Liver (tissue), 9 donors: Measurements from ENCODE around the gene NR2F1. TPM values are rescaled to one million over a fixed set of nuclear protein-coding genes. Genes with fewer than 3 reads are reported as not detected.

Experiments
- DNase-seq: peaks from one replicate; pipeline ENCODE4 v3.0.0-alpha.2; 2017; ENCODE audit warnings: low spot score
- H3K27ac ChIP-seq, 2 donors: one replicate each; pipeline ENCODE4 v1.7.0; 2013; ENCODE audit warnings: inconsistent platforms in 2 of 2, low read length in 2 of 2, control low read depth in 1 of 2, low read depth in 1 of 2, mild to moderate bottlenecking in 1 of 2
- H3K27me3 ChIP-seq, 4 donors: one replicate each; pipeline versions ENCODE4 v1.6.1 to v1.7.0; 2013; ENCODE audit warnings: low read length in 3 of 4, inconsistent platforms in 1 of 4, mild to moderate bottlenecking in 1 of 4, moderate library complexity in 1 of 4; ENCODE audit not compliant: control insufficient read depth in 4 of 4, insufficient read depth in 4 of 4
- H3K36me3 ChIP-seq, 4 donors: one replicate each; pipeline versions ENCODE4 v1.6.1 to v1.7.0; 2013; ENCODE audit warnings: low read length in 3 of 4, mild to moderate bottlenecking in 3 of 4, low read depth in 1 of 4, moderate library complexity in 1 of 4; ENCODE audit not compliant: control insufficient read depth in 4 of 4, insufficient read depth in 3 of 4
- H3K4me1 ChIP-seq, 4 donors: one replicate each; pipeline versions ENCODE4 v1.6.1 to v1.7.0; 2013; ENCODE audit warnings: low read length in 3 of 4, mild to moderate bottlenecking in 3 of 4, moderate library complexity in 1 of 4; ENCODE audit not compliant: control insufficient read depth in 4 of 4, insufficient read depth in 4 of 4
- H3K4me3 ChIP-seq, 3 donors: one replicate each; pipeline versions ENCODE4 v1.6.1 to v1.7.0; 2013; ENCODE audit warnings: low read length in 3 of 3, control low read depth in 1 of 3, low read depth in 1 of 3, mild to moderate bottlenecking in 1 of 3
- H3K9ac ChIP-seq, 2 donors: one replicate each; pipeline ENCODE4 v1.7.0; 2013; ENCODE audit warnings: low read length in 2 of 2, mild to moderate bottlenecking in 2 of 2, moderate library complexity in 2 of 2, control low read depth in 1 of 2, low read depth in 1 of 2
- H3K9me3 ChIP-seq, 4 donors: one replicate each; pipeline versions ENCODE4 v1.6.1 to v1.7.0; 2013; ENCODE audit warnings: low read length in 3 of 4; ENCODE audit not compliant: control insufficient read depth in 4 of 4
- ATF3 ChIP-seq: IDR thresholded peaks from 2 replicates; pipeline ENCODE4 v1.6.1; 2016; ENCODE audit warnings: antibody characterized with exemption
- CTCF ChIP-seq: fragments of 150-350 bp; IDR thresholded peaks from 2 replicates; pipeline ENCODE4 v1.5.1; 2017; ENCODE audit warnings: improper control_type of control experiment, low read depth, low read length; ENCODE audit not compliant: missing input control
- EGR1 ChIP-seq, 2 donors: IDR thresholded peaks; 2 replicates each; pipeline ENCODE4 v1.6.1; 2016 to 2018; ENCODE audit warnings: antibody characterized with exemption in 2 of 2, low read depth in 2 of 2
- FOXA2 ChIP-seq: IDR thresholded peaks from 2 replicates; pipeline ENCODE4 v1.6.1; 2016; ENCODE audit warnings: antibody characterized with exemption
- GABPA ChIP-seq, 2 donors: IDR thresholded peaks in 1 of 2; conservative IDR thresholded peaks in 1 of 2; 2 replicates each; pipeline ENCODE4 v1.6.1; 2016; ENCODE audit warnings: antibody characterized with exemption in 2 of 2, mild to moderate bottlenecking in 1 of 2, moderate library complexity in 1 of 2
- HNF4A ChIP-seq, 2 donors: conservative IDR thresholded peaks; 2 replicates each; pipeline ENCODE4 v1.6.1; 2016; ENCODE audit warnings: antibody characterized with exemption in 2 of 2, mild to moderate bottlenecking in 2 of 2
- HNF4G ChIP-seq: IDR thresholded peaks from 2 replicates; pipeline ENCODE4 v1.6.1; 2016; ENCODE audit warnings: antibody characterized with exemption
- JUND ChIP-seq, 2 donors: IDR thresholded peaks; 2 replicates each; pipeline ENCODE4 v1.6.1; 2016; ENCODE audit warnings: antibody characterized with exemption in 2 of 2
- MAX ChIP-seq: IDR thresholded peaks from 2 replicates; pipeline ENCODE4 v1.6.1; 2016; ENCODE audit warnings: antibody characterized with exemption
- NR2F2 ChIP-seq: IDR thresholded peaks from 2 replicates; pipeline ENCODE4 v1.6.1; 2016; ENCODE audit warnings: antibody characterized with exemption
- RAD21 ChIP-seq, 2 donors: IDR thresholded peaks; 2 replicates each; pipeline ENCODE4 v1.6.1; 2016; ENCODE audit warnings: antibody characterized with exemption in 2 of 2, mild to moderate bottlenecking in 2 of 2
- REST ChIP-seq: IDR thresholded peaks from 2 replicates; pipeline ENCODE4 v1.6.1; 2016; ENCODE audit warnings: antibody characterized with exemption, mild to moderate bottlenecking
- RXRA ChIP-seq, 2 donors: IDR thresholded peaks; 2 replicates each; pipeline ENCODE4 v1.6.1; 2017 to 2018; ENCODE audit warnings: antibody characterized with exemption in 2 of 2, mild to moderate bottlenecking in 1 of 2
- SP1 ChIP-seq: IDR thresholded peaks from 2 replicates; pipeline ENCODE4 v1.6.1; 2018; ENCODE audit warnings: antibody characterized with exemption, mild to moderate bottlenecking
- TAF1 ChIP-seq: conservative IDR thresholded peaks from 2 replicates; pipeline ENCODE4 v1.6.1; 2016; ENCODE audit warnings: antibody characterized with exemption, mild to moderate bottlenecking
- YY1 ChIP-seq: IDR thresholded peaks from 2 replicates; pipeline ENCODE4 v1.6.1; 2016; ENCODE audit warnings: antibody characterized with exemption, mild to moderate bottlenecking
- WGBS: extraction: QIAGEN DNeasy Blood & Tissue Kit; methylation state at CpG from one replicate; pipeline ENCODE4 v1.1.7; 2013; 5-methylcytosine and 5-hydroxymethylcytosine counted together
- polyA plus RNA-seq, 2 donors: library from polyadenylated mRNA; stranded (reverse) in 1 of 2; unstranded in 1 of 2; fragments of 200-250 nt in 1 of 2; fragments of >200 nt in 1 of 2; fragmentation: Nextera tagmentation in 1 of 2; extraction: Ambion mirVana in 1 of 2; gene quantifications; one replicate each; pipeline versions ENCODE4 v1.2.1 to v1.2.3, GENCODE V29; 2013 to 2015
- total RNA-seq, 2 donors: library from RNA; depleted of rRNA; stranded (reverse); fragments of >200 nt; gene quantifications; one replicate each; pipeline ENCODE4 v1.2.3, GENCODE V29; 2014
- donor health status: healthy.
- donor health status: healthy.
- donor health status: healthy.
- donor health status: healthy.
- donor health status: healthy.

NR2F1 gene
- total and polyA plus RNA-seq, 4 donors, result 3.9 to 13.0 (median 10.6) TPM

GRCh38 chr5:93595420-93596147, 12.6 kb downstream of the NR2F1 start:
- Histone ChIP-seq H3K27me3 (peaks cover 0 to 7% (median 4%) of the 10 kb centered on the region in 4 donors), H3K27ac (no peak overlapping the region)
- no peak for DNase-seq

GRCh38 chr5:93596310-93596675, 13.3 kb downstream of the NR2F1 start:
- 42% methylated on average over 14 of the region's 14 CpGs for WGBS
- H3K36me3 ChIP-seq, result no peaks in the 10 kb centered on the region
- DNase-seq, result no peak
- no peak overlapping the region for H3K27ac ChIP-seq
- no peaks in the 10 kb centered on the region for H3K9me3 ChIP-seq
- H3K4me3 ChIP-seq, result no peak overlapping the region
- peaks cover 0 to 7% (median 4%) of the 10 kb centered on the region in 4 donors for H3K27me3 ChIP-seq
- H3K4me1 ChIP-seq, result peaks cover 0 to 3% (median 1%) of the 10 kb centered on the region in 4 donors
- no peak overlapping the region for H3K9ac ChIP-seq
- TF ChIP-seq CTCF (no peak), JUND (IDR thresholded peaks at IDR 0.05) (no peak), REST (no peak), RAD21 (IDR thresholded peaks at IDR 0.05) (no peak), SP1 (no peak), EGR1 (IDR thresholded peaks at IDR 0.05; ENCODE audit: low read depth in 2 of 2) (no peak), NR2F2 (no peak), FOXA2 (no peak), HNF4A (conservative IDR thresholded peaks at IDR 0.05) (no peak), GABPA (IDR thresholded peaks at IDR 0.05 in 1 of 2, conservative IDR thresholded peaks at IDR 0.05 in 1 of 2) (no peak), TAF1 (no peak), ATF3 (no peak), MAX (no peak), RXRA (IDR thresholded peaks at IDR 0.05) (no peak), YY1 (no peak), HNF4G (no peak)

More at GRCh38 chr5:93595420-93596147, 12.6 kb downstream of the NR2F1 start:
- TF ChIP-seq EGR1 (IDR thresholded peaks at IDR 0.05; ENCODE audit: low read depth in 2 of 2) (no peak), YY1 (no peak), CTCF (no peak), FOXA2 (no peak), HNF4G (no peak), ATF3 (no peak), RXRA (IDR thresholded peaks at IDR 0.05) (no peak)
- Histone ChIP-seq H3K4me3 (no peak overlapping the region), H3K4me1 (peaks cover 0 to 5% (median 1%) of the 10 kb centered on the region in 4 donors), H3K9me3 (no peaks in the 10 kb centered on the region), H3K36me3 (no peaks in the 10 kb centered on the region), H3K9ac (no peak overlapping the region)
- 74% methylated on average over 29 of the region's 29 CpGs for WGBS
